Embryonic facial prominence (tissue), 1 donor: ENCODE measurements around the gene PRAC2.

Source experiments
- DNase-seq: peaks from one replicate; pipeline ENCODE4 v3.0.0-alpha.2; 2016; ENCODE audit errors: extremely low spot score

Gene PRAC2

GRCh38 chr17:48733632-48734328, 10.8 kb downstream of the PRAC2 start:
- no peak for DNase-seq

GRCh38 chr17:48734333-48735061, 11.5 kb downstream of the PRAC2 start:
- DNase-seq, result no peak

GRCh38 chr17:48735062-48735351, 12.0 kb downstream of the PRAC2 start:
- no peak for DNase-seq

- DNase-seq, result no peak
Measured at GRCh38 chr17:48737330-48738043, 14.5 kb downstream of the PRAC2 start.

- DNase-seq, result no peak
Measured at GRCh38 chr17:48738424-48738802, 15.4 kb downstream of the PRAC2 start.

GRCh38 chr17:48738803-48739526, 16.0 kb downstream of the PRAC2 start:
- DNase-seq, result no peak

- no peak for DNase-seq
Measured at GRCh38 chr17:48740537-48740936, 17.6 kb downstream of the PRAC2 start.

- DNase-seq, result no peak
Measured at GRCh38 chr17:48745381-48746275, 22.6 kb downstream of the PRAC2 start.

GRCh38 chr17:48746916-48747444, 24.0 kb downstream of the PRAC2 start:
- no peak for DNase-seq

- DNase-seq, result no peak
Measured at GRCh38 chr17:48747445-48748363, 24.7 kb downstream of the PRAC2 start.

- DNase-seq, result peak; percentile 51
Measured at GRCh38 chr17:48748718-48749566, 26.0 kb downstream of the PRAC2 start.

GRCh38 chr17:48749621-48750553, 26.9 kb downstream of the PRAC2 start:
- no peak for DNase-seq

GRCh38 chr17:48751172-48751571, 28.2 kb downstream of the PRAC2 start:
- DNase-seq, result no peak

- no peak for DNase-seq
Measured at GRCh38 chr17:48751733-48752398, 28.9 kb downstream of the PRAC2 start.

- no peak for DNase-seq
Measured at GRCh38 chr17:48752399-48753288, 29.7 kb downstream of the PRAC2 start.

- DNase-seq, result no peak
Measured at GRCh38 chr17:48753794-48754499, 31.0 kb downstream of the PRAC2 start.
